H1 (cell line): ENCODE data around the gene SCAF11. TPM values are rescaled to one million over a fixed set of nuclear protein-coding genes. Genes with fewer than 3 reads are reported as not detected.
"Not testable (repeated sequence)": the region's sequence is repeated elsewhere in the genome, so short reads cannot be mapped to it uniquely, and the experiment has no call there.

Experiments used
- CTCF ChIA-PET: fragments of 300-600 bp; sonication (Branson Sonifier 250); formaldehyde crosslinking; loops from one replicate; lab custom pipeline; 2021; ENCODE audit not compliant: partially characterized antibody; lab: Charles Lee
- POLR2A ChIA-PET: fragments of 300-600 bp; sonication (Branson Sonifier 250); formaldehyde crosslinking; loops from one replicate; lab custom pipeline; 2021; ENCODE audit warnings: inconsistent platforms; ENCODE audit not compliant: partially characterized antibody; lab: Charles Lee
- DNase-seq, 2 experiments: peaks; one replicate each; pipeline versions ENCODE4 v3.0.0 to v3.0.0-alpha.2; 2010 to 2022; ENCODE audit warnings: low spot score in 2 of 2, low read depth in 1 of 2, mixed read lengths in 1 of 2
- FAIRE-seq: peaks from 2 replicates; lab custom pipeline; 2011; peaks lifted over from hg19 to GRCh38; lab: Jason Lieb, UNC
- H2AFZ ChIP-seq: 2 replicates; pipeline ENCODE4 v1.8.1; 2012; ENCODE audit warnings: low read length, inconsistent platforms
- H2AK5ac ChIP-seq: 2 replicates; pipeline ENCODE4 v1.6.1; 2013; ENCODE audit warnings: low read depth, low read length
- H2BK120ac ChIP-seq: replicated peaks from 2 replicates; pipeline ENCODE3; 2013; ENCODE audit warnings: low read depth, low read length, inconsistent platforms
- H2BK12ac ChIP-seq: 2 replicates; pipeline ENCODE4 v1.6.1; 2013; ENCODE audit warnings: low read depth, low read length
- H2BK15ac ChIP-seq: 2 replicates; pipeline ENCODE4 v1.6.1; 2013; ENCODE audit warnings: low read length
- H2BK20ac ChIP-seq: 2 replicates; pipeline ENCODE4 v1.6.1; 2013; ENCODE audit warnings: low read length
- H2BK5ac ChIP-seq: 2 replicates; pipeline ENCODE4 v1.6.1; 2013; ENCODE audit warnings: low read depth, low read length
- H3K14ac ChIP-seq: 2 replicates; pipeline ENCODE4 v1.6.1; 2013; ENCODE audit warnings: inconsistent platforms; ENCODE audit not compliant: insufficient read length
- H3K18ac ChIP-seq: 2 replicates; pipeline ENCODE4 v1.6.1; 2013; ENCODE audit warnings: low read length; ENCODE audit errors: extremely low read depth
- H3K23ac ChIP-seq: 2 replicates; pipeline ENCODE4 v1.6.1; 2013; ENCODE audit warnings: inconsistent platforms; ENCODE audit not compliant: insufficient read length
- H3K23me2 ChIP-seq: 2 replicates; pipeline ENCODE4 v1.6.1; 2013; ENCODE audit warnings: low read depth, low read length
- H3K27ac ChIP-seq: 2 replicates; pipeline ENCODE4 v1.6.1; 2011; ENCODE audit warnings: low read depth, low read length, inconsistent platforms
- H3K27me3 ChIP-seq, 4 experiments: replicated peaks in 1 of 4; 1 replicate in 1 of 4; 2 replicates in 3 of 4; pipeline versions ENCODE4 v1.6.1 to v1.8.1; 2011 to 2013; ENCODE audit warnings: low read length in 3 of 4, mild to moderate bottlenecking in 3 of 4, inconsistent platforms in 2 of 4, mixed read lengths in 2 of 4, moderate library complexity in 1 of 4; ENCODE audit not compliant: control insufficient read depth in 3 of 4, insufficient read depth in 3 of 4; ENCODE audit errors: extremely low read depth in 1 of 4
- H3K36me3 ChIP-seq, 4 experiments: 2 replicates each; pipeline versions ENCODE4 v1.6.1 to v1.8.1; 2011 to 2013; ENCODE audit warnings: mild to moderate bottlenecking in 4 of 4, low read length in 3 of 4, moderate library complexity in 2 of 4, control low read depth in 1 of 4, inconsistent platforms in 1 of 4; ENCODE audit not compliant: insufficient read depth in 4 of 4, control insufficient read depth in 2 of 4
- H3K4ac ChIP-seq: replicated peaks from 2 replicates; pipeline ENCODE3; 2013; ENCODE audit warnings: low read length, low read depth, mixed read lengths, inconsistent platforms; ENCODE audit not compliant: insufficient read length
- H3K4me1 ChIP-seq, 4 experiments: replicated peaks in 1 of 4; 1 replicate in 1 of 4; 2 replicates in 3 of 4; pipeline versions ENCODE4 v1.6.1 to v1.8.1; 2011 to 2013; ENCODE audit warnings: low read length in 3 of 4, inconsistent platforms in 2 of 4, mixed read lengths in 1 of 4; ENCODE audit not compliant: insufficient read depth in 4 of 4, control insufficient read depth in 3 of 4
- H3K4me2 ChIP-seq, 2 experiments: 2 replicates each; pipeline versions ENCODE4 v1.6.1 to v1.8.1; 2011 to 2013; ENCODE audit warnings: low read depth in 2 of 2, low read length in 2 of 2, control low read depth in 1 of 2, inconsistent platforms in 1 of 2, mild to moderate bottlenecking in 1 of 2; ENCODE audit not compliant: insufficient read depth in 1 of 2
- H3K4me3 ChIP-seq, 4 experiments: fragments of 200-600, 300-600 bp in 1 of 4; sonication (generic), shearing (Covaris generic), sonication (Bioruptor Twin) in 1 of 4; 2 replicates each; pipeline versions ENCODE4 v1.5.1 to v1.8.1; 2011 to 2016; ENCODE audit warnings: low read length in 4 of 4, low read depth in 3 of 4, control low read depth in 2 of 4, inconsistent platforms in 2 of 4, mild to moderate bottlenecking in 2 of 4, mixed read lengths in 1 of 4, moderate library complexity in 1 of 4; ENCODE audit not compliant: insufficient read depth in 2 of 4; ENCODE audit errors: extremely low read depth in 1 of 4
- H3K56ac ChIP-seq: replicated peaks from 2 replicates; pipeline ENCODE3; 2013; ENCODE audit warnings: low read depth, mild to moderate bottlenecking, mixed read lengths, low read length, inconsistent platforms; ENCODE audit not compliant: insufficient read length
- H3K79me1 ChIP-seq: 2 replicates; pipeline ENCODE4 v1.6.1; 2013; ENCODE audit warnings: low read depth, low read length, control low read depth
- H3K79me2 ChIP-seq, 2 experiments: 2 replicates each; pipeline versions ENCODE4 v1.6.1 to v1.8.1; 2012 to 2013; ENCODE audit warnings: low read length in 2 of 2, mild to moderate bottlenecking in 2 of 2, inconsistent platforms in 1 of 2; ENCODE audit not compliant: insufficient read depth in 2 of 2, control insufficient read depth in 1 of 2
- H3K9ac ChIP-seq, 4 experiments: replicated peaks in 1 of 4; 1 replicate in 1 of 4; 2 replicates in 3 of 4; pipeline versions ENCODE4 v1.6.1 to v1.8.1; 2011 to 2013; ENCODE audit warnings: low read depth in 3 of 4, low read length in 3 of 4, control low read depth in 2 of 4, mild to moderate bottlenecking in 2 of 4, moderate library complexity in 2 of 4, inconsistent platforms in 1 of 4; ENCODE audit errors: extremely low read depth in 1 of 4
- H3K9me3 ChIP-seq, 2 experiments: 2 replicates each; pipeline versions ENCODE4 v1.6.1 to v1.8.1; 2012 to 2013; ENCODE audit warnings: mild to moderate bottlenecking in 2 of 2, moderate library complexity in 2 of 2, control low read depth in 1 of 2, inconsistent platforms in 1 of 2, low read depth in 1 of 2, low read length in 1 of 2, mixed read lengths in 1 of 2; ENCODE audit not compliant: insufficient read depth in 2 of 2
- H4K20me1 ChIP-seq, 2 experiments: replicated peaks in 1 of 2; 2 replicates each; pipeline versions ENCODE3 to v1.8.1; 2011 to 2013; ENCODE audit warnings: inconsistent platforms in 2 of 2, low read length in 2 of 2, mild to moderate bottlenecking in 1 of 2; ENCODE audit not compliant: insufficient read depth in 2 of 2, control insufficient read depth in 1 of 2
- H4K5ac ChIP-seq: 2 replicates; pipeline ENCODE4 v1.6.1; 2013; ENCODE audit warnings: low read length, low read depth, mixed read lengths, inconsistent platforms; ENCODE audit not compliant: insufficient read length
- H4K8ac ChIP-seq: 2 replicates; pipeline ENCODE4 v1.8.0; 2013; ENCODE audit warnings: mild to moderate bottlenecking, moderate library complexity, low read length, inconsistent platforms; ENCODE audit not compliant: insufficient read depth; ENCODE audit errors: extremely low read depth
- H4K91ac ChIP-seq: replicated peaks from 2 replicates; pipeline ENCODE3; 2013; ENCODE audit warnings: low read length, mixed read lengths, inconsistent platforms; ENCODE audit not compliant: insufficient read length
- CBX8 ChIP-seq: fragments of 300-800, 300-1000 bp; sonication (generic); IDR thresholded peaks from 2 replicates; pipeline ENCODE4 v1.7.1; 2016; ENCODE audit warnings: low read depth, low read length, borderline replicate concordance
- USF2 ChIP-seq: IDR thresholded peaks from 2 replicates; pipeline ENCODE4 v1.6.1; 2011; ENCODE audit warnings: low read length, improper control_type of control experiment
- ZNF274 ChIP-seq: IDR thresholded peaks from 2 replicates; pipeline ENCODE4 v1.7.0; 2012; ENCODE audit warnings: low read length, borderline replicate concordance; ENCODE audit errors: extremely low read depth
- WGBS, 2 experiments: shearing (Covaris generic) in 1 of 2; methylation state at CpG; one replicate each; pipeline versions ENCODE4 v1.1.6 to v1.1.7; 2013 to 2015; ENCODE audit warnings: low lambda C conversion rate in 2 of 2, mixed read lengths in 2 of 2, inconsistent platforms in 1 of 2, low coverage in 1 of 2, missing lambda C conversion rate in 1 of 2; ENCODE audit not compliant: insufficient replicate concordance in 2 of 2, insufficient coverage in 1 of 2, insufficient read length in 1 of 2; ENCODE audit errors: extremely low coverage in 1 of 2, missing lambda C conversion rate in 1 of 2; 5-methylcytosine and 5-hydroxymethylcytosine counted together
- polyA plus RNA-seq, 7 experiments: library from polyadenylated mRNA; depleted of rRNA in 3 of 7; stranded (reverse) in 5 of 7; unstranded in 2 of 7; fragments of >200 nt in 5 of 7; fragments of 200-250 nt in 2 of 7; gene quantifications; 1 replicate in 5 of 7; 2 replicates in 1 of 7; 4 replicates in 1 of 7; pipeline versions ENCODE4 v1.2.1 to v1.2.3, GENCODE V29; 2011 to 2013; ENCODE audit warnings: missing spikeins in 2 of 7, mixed read lengths in 2 of 7
- total RNA-seq: library from RNA; stranded (reverse); fragmentation: NEBNext Ultra II Directional; extraction: Animal tissue kit (Norgen Biotek cat#: 25700); gene quantifications from 2 replicates; pipeline ENCODE4 v1.2.1, GENCODE V29; 2021

Gene SCAF11
- total and polyA plus RNA-seq, 2 of the 8 experiments (the other 6 are each of a cell fraction or from before 2014, with no cell fraction given) = 15.1 to 77.8 TPM

DNA sequence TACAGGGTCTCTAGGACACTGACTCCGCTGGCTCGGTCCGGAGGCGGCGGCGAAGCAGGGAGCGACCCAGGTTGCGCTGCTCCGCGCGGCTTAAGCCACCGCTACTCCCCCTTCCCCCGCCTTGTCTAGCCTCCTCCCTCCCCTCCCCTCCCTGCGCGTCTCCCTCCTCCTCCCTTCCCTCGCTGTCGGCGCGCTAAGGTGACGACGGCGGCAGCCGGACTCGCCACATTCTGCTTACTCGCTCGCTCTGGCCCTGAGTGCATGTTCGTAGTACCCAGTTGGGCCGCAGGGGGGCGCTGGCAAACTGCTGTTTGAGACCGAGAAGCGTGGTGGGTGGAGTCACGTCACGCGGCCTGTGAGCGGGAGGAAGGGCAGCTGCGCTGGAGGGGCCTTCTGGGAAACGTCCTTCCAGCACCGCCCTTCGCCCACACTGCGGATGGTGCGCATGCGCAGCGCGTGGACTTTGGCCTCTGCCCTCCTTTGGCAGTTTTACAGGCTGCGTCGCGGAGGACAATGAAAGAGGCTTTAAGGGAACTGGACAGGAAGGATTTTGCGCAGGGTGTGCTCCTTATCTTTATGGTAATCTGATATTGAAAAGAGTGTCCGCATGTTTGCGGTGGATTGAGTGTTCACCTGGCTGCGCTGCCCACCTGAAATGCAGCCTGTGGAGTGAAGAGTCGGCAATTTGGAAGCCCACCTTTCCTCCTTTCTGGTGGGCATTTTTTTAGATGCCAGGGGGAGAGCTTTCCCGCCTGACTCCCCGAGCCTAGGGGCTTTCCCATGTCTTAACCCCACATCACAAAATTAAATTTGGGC lies at the start of gene SCAF11 (continued):
- TF ChIP-seq USF2 = peak; percentile 73
- TF ChIP-seq ZNF274 = no peak
- TF ChIP-seq CBX8 = no peak
- TF ChIP-seq, all 59 proteins: peak for 34

DNA sequence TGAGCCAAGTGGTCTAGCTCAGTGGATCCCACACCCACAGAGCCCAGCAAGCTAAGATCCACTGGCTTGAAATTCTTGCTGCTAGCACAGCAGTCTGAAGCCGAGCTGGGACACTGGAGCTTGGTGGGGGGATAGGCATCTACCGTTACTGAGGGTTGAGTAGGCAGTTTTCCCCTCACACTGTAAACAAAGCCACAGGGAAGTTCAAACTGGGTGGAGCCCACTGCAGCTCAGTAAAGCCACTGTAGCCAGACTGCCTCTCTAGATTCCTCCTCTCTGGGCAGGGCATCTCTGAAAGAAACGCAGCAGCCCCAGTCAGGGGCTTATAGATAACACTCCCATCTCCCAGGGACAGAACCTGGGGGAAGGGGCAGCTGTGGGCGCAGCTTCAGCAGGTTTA lies 46.7 kb upstream of the SCAF11 start:
- H4K20me1 ChIP-seq, H3K4ac ChIP-seq, H3K4me3 ChIP-seq, H3K14ac ChIP-seq, H3K56ac ChIP-seq, H3K9ac ChIP-seq, H2BK20ac ChIP-seq, DNase-seq, H3K18ac ChIP-seq, FAIRE-seq, H2AK5ac ChIP-seq, H4K8ac ChIP-seq, H3K4me2 ChIP-seq, H4K5ac ChIP-seq, H2BK15ac ChIP-seq, H2BK120ac ChIP-seq, H3K23ac ChIP-seq, H3K4me1 ChIP-seq, H3K9me3 ChIP-seq, H2BK5ac ChIP-seq, H3K36me3 ChIP-seq, H3K27me3 ChIP-seq, H4K91ac ChIP-seq, H2BK12ac ChIP-seq, H3K27ac ChIP-seq, H3K79me2 ChIP-seq, H3K23me2 ChIP-seq, H3K79me1 ChIP-seq: not testable (repeated sequence)
- 74% methylated on average over 4 of the region's 4 CpGs; no CpG with 5 or more reads in 1 of the 2 experiments for WGBS, 2 experiments
- H2AFZ ChIP-seq = peak overlapping the region; percentile 62; the same call in 1 of the 2 replicates
- ChIA-PET POLR2A (interaction anchor here (0.6 kb wide), 1 partner anchor 375 kb away, joined by 4 read pairs; no protein-coding TSS in a partner anchor), CTCF (interaction anchor here (0.6 to 1.4 kb wide), 3 partner anchors 46 to 254 kb away, joined by 3 read pairs; no protein-coding TSS in a partner anchor)
